Activated naive CD8-positive, alpha-beta T cell treated with anti-CD3 and anti-CD28 coated beads, Interleukin-2, amount 50 U/mL, for 24 hours (primary cell): ENCODE results near the gene OBSCN.

Experiments used
- ATAC-seq: fragments of 150-1000 bp; cut with Tn5 transposase; one replicate; pipeline ENCODE4 v1.10.0; 2021
- DNase-seq: peaks from one replicate; pipeline ENCODE4 v3.0.0; 2021
- H3K27ac Mint-ChIP-seq: one replicate; pipeline ENCODE4 v1.8.0; 2021; ENCODE audit warnings: mild to moderate bottlenecking, mixed read lengths
- H3K27me3 Mint-ChIP-seq: one replicate; pipeline ENCODE4 v1.8.0; 2021; ENCODE audit warnings: mixed read lengths
- H3K36me3 Mint-ChIP-seq: one replicate; pipeline ENCODE4 v1.8.0; 2021; ENCODE audit warnings: low read depth, mixed read lengths
- H3K4me1 Mint-ChIP-seq: one replicate; pipeline ENCODE4 v1.8.0; 2021; ENCODE audit warnings: mixed read lengths
- H3K4me3 Mint-ChIP-seq: one replicate; pipeline ENCODE4 v1.8.0; 2021; ENCODE audit warnings: mild to moderate bottlenecking, moderate library complexity, mixed read lengths
- H3K9me3 Mint-ChIP-seq: one replicate; pipeline ENCODE4 v1.8.0; 2021; ENCODE audit warnings: mixed read lengths

OBSCN gene

GRCh38 chr1:228362884-228363450 is 155.1 kb downstream of the OBSCN start:
- no peak overlapping the region for H3K4me3 Mint-ChIP-seq
- H3K9me3 Mint-ChIP-seq: no peaks in the 10 kb centered on the region
- H3K27me3 Mint-ChIP-seq: no peaks in the 10 kb centered on the region
- no peaks in the 10 kb centered on the region for H3K4me1 Mint-ChIP-seq
- DNase-seq: no peak
- ATAC-seq: no peak
- no peaks in the 10 kb centered on the region for H3K36me3 Mint-ChIP-seq
- H3K27ac Mint-ChIP-seq: no peak overlapping the region

GRCh38 chr1:228363686-228364067 is 155.8 kb downstream of the OBSCN start:
- Mint-ChIP-seq H3K4me1 (no peaks in the 10 kb centered on the region), H3K27ac (no peak overlapping the region), H3K9me3 (no peaks in the 10 kb centered on the region), H3K36me3 (no peaks in the 10 kb centered on the region), H3K27me3 (no peaks in the 10 kb centered on the region), H3K4me3 (no peak overlapping the region)
- DNase-seq (no peak), ATAC-seq (no peak)

- Mint-ChIP-seq H3K27ac (no peak overlapping the region), H3K9me3 (no peaks in the 10 kb centered on the region), H3K4me3 (no peak overlapping the region), H3K27me3 (no peaks in the 10 kb centered on the region), H3K4me1 (no peaks in the 10 kb centered on the region), H3K36me3 (no peaks in the 10 kb centered on the region)
- no peak for ATAC-seq
- DNase-seq: no peak
Observed at GRCh38 chr1:228364068-228364705, 156.3 kb downstream of the OBSCN start.

- no peaks in the 10 kb centered on the region for H3K36me3 Mint-ChIP-seq
- H3K4me1 Mint-ChIP-seq: no peaks in the 10 kb centered on the region
- DNase-seq (no peak), ATAC-seq (no peak)
- no peak overlapping the region for H3K4me3 Mint-ChIP-seq
- no peak overlapping the region for H3K27ac Mint-ChIP-seq
- no peaks in the 10 kb centered on the region for H3K27me3 Mint-ChIP-seq
- no peaks in the 10 kb centered on the region for H3K9me3 Mint-ChIP-seq
Observed at GRCh38 chr1:228364706-228365213, 156.9 kb downstream of the OBSCN start.

- Mint-ChIP-seq H3K27me3 (no peaks in the 10 kb centered on the region), H3K36me3 (no peaks in the 10 kb centered on the region), H3K27ac (no peak overlapping the region), H3K4me3 (no peak overlapping the region), H3K4me1 (no peaks in the 10 kb centered on the region), H3K9me3 (no peaks in the 10 kb centered on the region)
- DNase-seq: no peak
- no peak for ATAC-seq
Observed at GRCh38 chr1:228365271-228366061, 157.6 kb downstream of the OBSCN start.

GRCh38 chr1:228366062-228366865 is 158.4 kb downstream of the OBSCN start:
- Mint-ChIP-seq H3K36me3 (no peaks in the 10 kb centered on the region), H3K27ac (no peak overlapping the region), H3K9me3 (no peaks in the 10 kb centered on the region), H3K4me3 (no peak overlapping the region), H3K4me1 (no peaks in the 10 kb centered on the region), H3K27me3 (no peaks in the 10 kb centered on the region)
- no peak for DNase-seq
- ATAC-seq: no peak

- Mint-ChIP-seq H3K27me3 (no peaks in the 10 kb centered on the region), H3K4me3 (no peak overlapping the region), H3K4me1 (no peaks in the 10 kb centered on the region), H3K9me3 (no peaks in the 10 kb centered on the region), H3K36me3 (no peaks in the 10 kb centered on the region), H3K27ac (no peak overlapping the region)
- DNase-seq: no peak
- ATAC-seq: no peak
Observed at GRCh38 chr1:228366866-228367741, 159.3 kb downstream of the OBSCN start.

GRCh38 chr1:228367798-228368791 is 160.3 kb downstream of the OBSCN start:
- Mint-ChIP-seq H3K4me1 (no peaks in the 10 kb centered on the region), H3K36me3 (no peaks in the 10 kb centered on the region), H3K4me3 (no peak overlapping the region), H3K9me3 (no peaks in the 10 kb centered on the region), H3K27me3 (no peaks in the 10 kb centered on the region), H3K27ac (no peak overlapping the region)
- DNase-seq (no peak), ATAC-seq (no peak)

- H3K27me3 Mint-ChIP-seq: no peaks in the 10 kb centered on the region
- H3K4me3 Mint-ChIP-seq: no peak overlapping the region
- no peaks in the 10 kb centered on the region for H3K4me1 Mint-ChIP-seq
- H3K27ac Mint-ChIP-seq: no peak overlapping the region
- DNase-seq (no peak), ATAC-seq (no peak)
- no peaks in the 10 kb centered on the region for H3K36me3 Mint-ChIP-seq
- H3K9me3 Mint-ChIP-seq: no peaks in the 10 kb centered on the region
Observed at GRCh38 chr1:228368801-228369607, 161.2 kb downstream of the OBSCN start.

- H3K4me1 Mint-ChIP-seq: no peaks in the 10 kb centered on the region
- no peaks in the 10 kb centered on the region for H3K9me3 Mint-ChIP-seq
- ATAC-seq (no peak), DNase-seq (no peak)
- no peak overlapping the region for H3K27ac Mint-ChIP-seq
- no peaks in the 10 kb centered on the region for H3K27me3 Mint-ChIP-seq
- H3K36me3 Mint-ChIP-seq: no peaks in the 10 kb centered on the region
- H3K4me3 Mint-ChIP-seq: no peak overlapping the region
Observed at GRCh38 chr1:228369608-228370438, 162.0 kb downstream of the OBSCN start.

- H3K36me3 Mint-ChIP-seq: no peaks in the 10 kb centered on the region
Observed at GRCh38 chr1:228370439-228370940, 162.6 kb downstream of the OBSCN start.

More at GRCh38 chr1:228370439-228370940, 162.6 kb downstream of the OBSCN start:
- no peak overlapping the region for H3K4me3 Mint-ChIP-seq
- H3K27ac Mint-ChIP-seq: no peak overlapping the region
- H3K27me3 Mint-ChIP-seq: no peaks in the 10 kb centered on the region
- H3K4me1 Mint-ChIP-seq: no peaks in the 10 kb centered on the region
- no peak for DNase-seq
- H3K9me3 Mint-ChIP-seq: no peaks in the 10 kb centered on the region
- no peak for ATAC-seq
